Loucy (cell line): ENCODE data around the gene NCOA7.

ENCODE experiments used
- H2AFZ ChIP-seq: fragments of 200-600 bp; sonication (generic); 2 replicates; pipeline ENCODE4 v1.6.0; 2016; ENCODE audit warnings: antibody characterized with exemption, mild to moderate bottlenecking, low read length, moderate library complexity
- H3F3A ChIP-seq: fragments of 200-600 bp; 2 replicates; pipeline ENCODE4 v1.6.0; 2016; ENCODE audit warnings: antibody characterized with exemption, low read depth, mild to moderate bottlenecking
- H3K27me3 ChIP-seq: fragments of 200-600 bp; sonication (generic); 2 replicates; pipeline ENCODE4 v1.6.1; 2014; ENCODE audit warnings: low read length, mild to moderate bottlenecking; ENCODE audit not compliant: insufficient read depth, poor library complexity, severe bottlenecking
- H3K36me3 ChIP-seq: fragments of 200-600 bp; sonication (generic); 2 replicates; pipeline ENCODE4 v1.6.1; 2016; ENCODE audit warnings: low read length; ENCODE audit not compliant: insufficient read depth
- H3K4me1 ChIP-seq: fragments of 200-600 bp; sonication (generic); 2 replicates; pipeline ENCODE4 v1.5.1; 2014; ENCODE audit warnings: low read length, mild to moderate bottlenecking; ENCODE audit not compliant: insufficient read depth, poor library complexity, severe bottlenecking
- H3K4me2 ChIP-seq: fragments of 200-600 bp; sonication (generic); 2 replicates; pipeline ENCODE4 v1.6.0; 2014; ENCODE audit warnings: antibody characterized with exemption, low read length, low read depth, mild to moderate bottlenecking; ENCODE audit not compliant: poor library complexity, severe bottlenecking
- H3K4me3 ChIP-seq: fragments of 200-600 bp; sonication (generic); 2 replicates; pipeline ENCODE4 v1.5.1; 2014; ENCODE audit warnings: low read length, mild to moderate bottlenecking, mixed read lengths; ENCODE audit not compliant: poor library complexity, severe bottlenecking
- H3K79me2 ChIP-seq: fragments of 200-600 bp; sonication (generic); 2 replicates; pipeline ENCODE4 v1.6.1; 2014; ENCODE audit warnings: low read length; ENCODE audit not compliant: insufficient read depth
- H3K9ac ChIP-seq: fragments of 200-600 bp; sonication (generic); 2 replicates; pipeline ENCODE4 v1.6.0; 2014; ENCODE audit warnings: mild to moderate bottlenecking, low read depth, low read length, moderate library complexity; ENCODE audit not compliant: poor library complexity, severe bottlenecking
- H3K9me2 ChIP-seq: fragments of 200-600 bp; sonication (generic); replicated peaks from 2 replicates; pipeline ENCODE4 v1.6.1; 2016; ENCODE audit warnings: low read depth, low read length, mixed read lengths
- H3K9me3 ChIP-seq: fragments of 200-600 bp; sonication (generic); 2 replicates; pipeline ENCODE4 v1.6.1; 2014; ENCODE audit warnings: mild to moderate bottlenecking, antibody characterized with exemption, low read length, low read depth; ENCODE audit not compliant: insufficient read depth
- H4K20me1 ChIP-seq: fragments of 200-600 bp; sonication (generic); 2 replicates; pipeline ENCODE4 v1.6.0; 2014; ENCODE audit warnings: antibody characterized with exemption, low read length, mild to moderate bottlenecking; ENCODE audit not compliant: insufficient read depth, poor library complexity, severe bottlenecking
- CTCF ChIP-seq: fragments of 200-600 bp; sonication (generic); conservative IDR thresholded peaks from 2 replicates; pipeline ENCODE4 v1.5.1; 2014; ENCODE audit warnings: mild to moderate bottlenecking, antibody characterized with exemption, low read length
- EZH2phosphoT487 ChIP-seq: fragments of 200-600 bp; IDR thresholded peaks from 2 replicates; pipeline ENCODE4 v1.6.1; 2018; ENCODE audit warnings: antibody characterized with exemption, mild to moderate bottlenecking, moderate library complexity, borderline replicate concordance

Gene NCOA7

GRCh38 chr6:125832391-125833117, 41.8 kb downstream of the NCOA7 start:
- Histone ChIP-seq H3F3A (peaks cover 7% of the 10 kb centered on the region), H3K4me2 (peak overlapping the region; percentile 49), H3K4me3 (peak overlapping the region; percentile 9), H2AFZ (no peak overlapping the region), H4K20me1 (no peaks in the 10 kb centered on the region), H3K9me3 (no peaks in the 10 kb centered on the region), H3K9ac (peak overlapping the region; percentile 50), H3K4me1 (peaks cover 73% of the 10 kb centered on the region), H3K27me3 (no peaks in the 10 kb centered on the region), H3K36me3 (no peaks in the 10 kb centered on the region), H3K9me2 (no peaks in the 10 kb centered on the region), H3K79me2 (peaks cover 58% of the 10 kb centered on the region)
- no peak for TF ChIP-seq CTCF
- TF ChIP-seq EZH2phosphoT487, result no peak

GRCh38 chr6:125834348-125834747, 43.6 kb downstream of the NCOA7 start:
- Histone ChIP-seq H3K36me3 (no peaks in the 10 kb centered on the region), H3K9me2 (no peaks in the 10 kb centered on the region), H3K9me3 (no peaks in the 10 kb centered on the region), H3F3A (peaks cover 7% of the 10 kb centered on the region), H4K20me1 (no peaks in the 10 kb centered on the region), H3K79me2 (peaks cover 51% of the 10 kb centered on the region), H3K4me2 (peak overlapping the region; percentile 55), H3K4me3 (peak overlapping the region; percentile 14), H2AFZ (no peak overlapping the region), H3K27me3 (no peaks in the 10 kb centered on the region), H3K4me1 (peaks cover 57% of the 10 kb centered on the region), H3K9ac (peak overlapping the region; percentile 28)
- TF ChIP-seq EZH2phosphoT487 (no peak), CTCF (no peak)

- Histone ChIP-seq H3K4me3 (no peak overlapping the region), H3K27me3 (no peaks in the 10 kb centered on the region), H3K4me1 (peaks cover 49% of the 10 kb centered on the region), H3K9me2 (no peaks in the 10 kb centered on the region), H3K4me2 (peak overlapping the region; percentile 55), H4K20me1 (no peaks in the 10 kb centered on the region), H3F3A (peaks cover 4% of the 10 kb centered on the region), H2AFZ (no peak overlapping the region), H3K9me3 (no peaks in the 10 kb centered on the region), H3K9ac (no peak overlapping the region), H3K36me3 (no peaks in the 10 kb centered on the region), H3K79me2 (peaks cover 51% of the 10 kb centered on the region)
- no peak for TF ChIP-seq EZH2phosphoT487
Measured at GRCh38 chr6:125835221-125835744, 44.5 kb downstream of the NCOA7 start.
